OCI-LY3 (cell line): ENCODE data around the gene SLC25A42.

Experiments used
- EZH2phosphoT487 ChIP-seq: fragments of 200-600 bp; shearing (Covaris generic); IDR thresholded peaks from 2 replicates; pipeline ENCODE4 v1.6.1; 2018; ENCODE audit warnings: antibody characterized with exemption, mixed run types, low read depth
- TF ChIP-seq, protein P1 (sequence below): fragments of 200-600, 300-600 bp; sonication (generic); IDR thresholded peaks from 2 replicates; pipeline ENCODE4 v1.5.1; 2014; ENCODE audit warnings: antibody characterized with exemption, low read length, low read depth

DNA sequence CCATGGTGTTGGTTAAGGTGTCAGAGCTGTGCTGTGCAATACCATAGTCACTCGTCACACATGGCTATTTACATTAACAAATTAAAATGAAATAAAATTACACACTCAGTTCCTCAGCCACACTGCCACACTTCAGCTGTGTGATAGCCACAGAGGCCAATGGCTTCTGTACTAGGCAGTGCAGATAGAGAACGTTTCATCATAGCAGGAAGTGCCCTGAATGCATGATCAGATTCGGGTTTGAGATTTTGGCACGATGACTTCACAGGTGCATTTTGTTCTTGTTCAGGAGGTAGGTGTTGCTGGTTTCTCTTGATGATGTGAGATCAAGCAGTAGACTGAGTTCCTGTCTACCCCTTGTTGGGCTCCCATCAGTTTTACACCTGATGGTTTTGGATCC lies 23.9 kb upstream of the SLC25A42 start:
- TF ChIP-seq, protein P1, sequence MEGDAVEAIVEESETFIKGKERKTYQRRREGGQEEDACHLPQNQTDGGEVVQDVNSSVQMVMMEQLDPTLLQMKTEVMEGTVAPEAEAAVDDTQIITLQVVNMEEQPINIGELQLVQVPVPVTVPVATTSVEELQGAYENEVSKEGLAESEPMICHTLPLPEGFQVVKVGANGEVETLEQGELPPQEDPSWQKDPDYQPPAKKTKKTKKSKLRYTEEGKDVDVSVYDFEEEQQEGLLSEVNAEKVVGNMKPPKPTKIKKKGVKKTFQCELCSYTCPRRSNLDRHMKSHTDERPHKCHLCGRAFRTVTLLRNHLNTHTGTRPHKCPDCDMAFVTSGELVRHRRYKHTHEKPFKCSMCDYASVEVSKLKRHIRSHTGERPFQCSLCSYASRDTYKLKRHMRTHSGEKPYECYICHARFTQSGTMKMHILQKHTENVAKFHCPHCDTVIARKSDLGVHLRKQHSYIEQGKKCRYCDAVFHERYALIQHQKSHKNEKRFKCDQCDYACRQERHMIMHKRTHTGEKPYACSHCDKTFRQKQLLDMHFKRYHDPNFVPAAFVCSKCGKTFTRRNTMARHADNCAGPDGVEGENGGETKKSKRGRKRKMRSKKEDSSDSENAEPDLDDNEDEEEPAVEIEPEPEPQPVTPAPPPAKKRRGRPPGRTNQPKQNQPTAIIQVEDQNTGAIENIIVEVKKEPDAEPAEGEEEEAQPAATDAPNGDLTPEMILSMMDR = no peak
- no peak for TF ChIP-seq EZH2phosphoT487
